HEK293 (cell line): Measurements from ENCODE around the gene ZBTB20.

Source experiments
- CTCF ChIA-PET: fragments of 350-600 bp; formaldehyde crosslinking; extraction: SDS; loops from one replicate; lab custom pipeline; 2021; ENCODE audit warnings: antibody characterized with exemption; lab: Yijun Ruan, JAX
- POLR2A ChIA-PET: fragments of 300-600 bp; formaldehyde crosslinking; extraction: SDS; loops from one replicate; lab custom pipeline; 2020; ENCODE audit warnings: antibody characterized with exemption, inconsistent platforms; lab: Yijun Ruan, JAX
- H3K27ac ChIP-seq: fragments of 200-500 bp; sonication (Bioruptor generic); 2 replicates; pipeline ENCODE4 v1.5.1; 2014; ENCODE audit warnings: low read depth, low read length, control low read depth, inconsistent platforms; ENCODE audit errors: extremely low read depth
- H3K36me3 ChIP-seq, 2 experiments: fragments of 200-500 bp in 1 of 2; sonication (Bioruptor generic) in 1 of 2; 1 replicate in 1 of 2; 2 replicates in 1 of 2; pipeline ENCODE4 v1.5.1; 2014 to 2017; ENCODE audit warnings: inconsistent platforms in 2 of 2, low read length in 2 of 2; ENCODE audit not compliant: control insufficient read depth in 2 of 2, insufficient read depth in 1 of 2
- H3K4me1 ChIP-seq: fragments of 200-500 bp; sonication (Bioruptor generic); 2 replicates; pipeline ENCODE4 v1.5.1; 2014; ENCODE audit warnings: mild to moderate bottlenecking, low read length, inconsistent platforms; ENCODE audit not compliant: control insufficient read depth, insufficient read depth
- H3K4me3 ChIP-seq: 2 replicates; pipeline ENCODE4 v1.5.1; 2011; ENCODE audit warnings: low read depth, mild to moderate bottlenecking, control low read depth, low read length, moderate library complexity
- H3K9me3 ChIP-seq: fragments of 200-500 bp; sonication (Bioruptor generic); 2 replicates; pipeline ENCODE4 v1.5.1; 2014; ENCODE audit warnings: low read depth, low read length, inconsistent platforms; ENCODE audit not compliant: control insufficient read depth, insufficient read depth
- BCL6B ChIP-seq: fragments of 450-650 bp; formaldehyde crosslinking; IDR thresholded peaks from 2 replicates; pipeline ENCODE4 v1.5.1; 2017; ENCODE audit warnings: missing biosample characterization, missing genetic modification characterization
- HIC1 ChIP-seq: fragments of 450-650 bp; formaldehyde crosslinking; IDR thresholded peaks from 2 replicates; pipeline ENCODE4 v1.5.1; 2016; ENCODE audit warnings: missing biosample characterization, missing genetic modification characterization
- PBX3 ChIP-seq: sonication (generic); formaldehyde crosslinking; IDR thresholded peaks from 2 replicates; pipeline ENCODE4 v1.8.1; 2022; ENCODE audit warnings: mild to moderate bottlenecking, moderate library complexity, missing genetic modification reagents
- TSHZ1 ChIP-seq: fragments of 450-650 bp; formaldehyde crosslinking; IDR thresholded peaks from 2 replicates; pipeline ENCODE4 v1.5.1; 2016; ENCODE audit warnings: missing biosample characterization, missing genetic modification characterization, borderline replicate concordance
- YY2 ChIP-seq: fragments of 450-650 bp; formaldehyde crosslinking; IDR thresholded peaks from 2 replicates; pipeline ENCODE4 v1.5.1; 2016; ENCODE audit warnings: missing biosample characterization, missing genetic modification characterization
- ZBTB11 ChIP-seq: fragments of 450-650 bp; formaldehyde crosslinking; conservative IDR thresholded peaks from 2 replicates; pipeline ENCODE4 v1.5.1; 2016; ENCODE audit warnings: low read depth, missing biosample characterization, missing genetic modification characterization
- ZFP69B ChIP-seq: fragments of 450-650 bp; formaldehyde crosslinking; IDR thresholded peaks from 2 replicates; pipeline ENCODE4 v1.5.1; 2016; ENCODE audit warnings: missing biosample characterization, missing genetic modification characterization
- ZNF148 ChIP-seq: fragments of 450-650 bp; formaldehyde crosslinking; IDR thresholded peaks from 2 replicates; pipeline ENCODE4 v1.5.0; 2017; ENCODE audit warnings: missing biosample characterization, missing genetic modification characterization, borderline replicate concordance
- ZNF2 ChIP-seq: fragments of 450-650 bp; formaldehyde crosslinking; IDR thresholded peaks from 2 replicates; pipeline ENCODE4 v1.5.1; 2016; ENCODE audit warnings: missing biosample characterization, missing genetic modification characterization
- ZNF221 ChIP-seq: fragments of 450-650 bp; formaldehyde crosslinking; IDR thresholded peaks from 2 replicates; pipeline ENCODE4 v1.5.1; 2017; ENCODE audit warnings: missing biosample characterization, missing genetic modification characterization, borderline replicate concordance
- ZNF302 ChIP-seq: fragments of 450-650 bp; formaldehyde crosslinking; IDR thresholded peaks from 2 replicates; pipeline ENCODE4 v1.5.1; 2016; ENCODE audit warnings: missing biosample characterization, missing genetic modification characterization, low read depth
- ZNF324 ChIP-seq: fragments of 450-650 bp; formaldehyde crosslinking; IDR thresholded peaks from 2 replicates; pipeline ENCODE4 v1.5.1; 2016; ENCODE audit warnings: missing biosample characterization, missing genetic modification characterization
- ZNF449 ChIP-seq: fragments of 450-650 bp; formaldehyde crosslinking; IDR thresholded peaks from 2 replicates; pipeline ENCODE4 v1.5.1; 2017; ENCODE audit warnings: missing biosample characterization, mild to moderate bottlenecking, missing genetic modification characterization, moderate library complexity
- ZNF501 ChIP-seq: fragments of 450-650 bp; formaldehyde crosslinking; IDR thresholded peaks from 2 replicates; pipeline ENCODE4 v1.5.1; 2016; ENCODE audit warnings: missing biosample characterization, missing genetic modification characterization
- ZNF521 ChIP-seq: fragments of 450-650 bp; formaldehyde crosslinking; IDR thresholded peaks from 2 replicates; pipeline ENCODE4 v1.5.1; 2017; ENCODE audit warnings: missing biosample characterization, mild to moderate bottlenecking, missing genetic modification characterization
- ZNF529 ChIP-seq: fragments of 450-650 bp; formaldehyde crosslinking; IDR thresholded peaks from 2 replicates; pipeline ENCODE4 v1.5.1; 2017; ENCODE audit warnings: missing genetic modification characterization, missing biosample characterization; ENCODE audit not compliant: insufficient replicate concordance
- ZNF580 ChIP-seq: fragments of 450-650 bp; formaldehyde crosslinking; IDR thresholded peaks from 2 replicates; pipeline ENCODE4 v1.5.1; 2016; ENCODE audit warnings: missing biosample characterization, missing genetic modification characterization
- ZNF707 ChIP-seq: fragments of 450-650 bp; formaldehyde crosslinking; IDR thresholded peaks from 2 replicates; pipeline ENCODE4 v1.5.1; 2016; ENCODE audit warnings: missing biosample characterization, missing genetic modification characterization
- ZNF792 ChIP-seq: fragments of 450-650 bp; formaldehyde crosslinking; IDR thresholded peaks from 2 replicates; pipeline ENCODE4 v1.5.1; 2016; ENCODE audit warnings: missing biosample characterization, missing genetic modification characterization

The ZBTB20 gene

GRCh38 chr3:114867359-114867758 is 279.7 kb downstream of the ZBTB20 start (continued):
- no peak for TF ChIP-seq HIC1 (tag by site-specific recombination)
- no peak for TF ChIP-seq ZBTB11 (tag by site-specific recombination)
- TF ChIP-seq ZNF2 = no peak
- no peak for TF ChIP-seq ZNF529 (tag by site-specific recombination)
- no peak for TF ChIP-seq BCL6B (tag by site-specific recombination)
- no peak for TF ChIP-seq ZNF449 (tag by site-specific recombination)
- TF ChIP-seq ZNF501 (tag by site-specific recombination) = no peak
- no peak for TF ChIP-seq PBX3

- ChIA-PET CTCF (no interaction called here), POLR2A (no interaction called here)
- Histone ChIP-seq H3K27ac (no peak overlapping the region), H3K36me3 (no peaks in the 10 kb centered on the region), H3K9me3 (no peaks in the 10 kb centered on the region), H3K4me3 (no peak overlapping the region), H3K4me1 (no peaks in the 10 kb centered on the region)
- TF ChIP-seq ZNF324 (tag by site-specific recombination) (no peak), YY2 (tag by site-specific recombination) (no peak), ZNF221 (tag by site-specific recombination) (no peak), ZNF521 (no peak), ZNF707 (no peak), ZNF148 (no peak), ZNF580 (tag by site-specific recombination) (no peak), TSHZ1 (no peak), ZNF792 (no peak), ZNF302 (no peak), ZFP69B (tag by site-specific recombination) (no peak)
Observed at GRCh38 chr3:114866430-114866829, 280.7 kb downstream of the ZBTB20 start.
